GM18873 (cell line): ENCODE data around the gene RETSAT.
A peak's percentile ranks its signal among the peaks of the same experiment; 100 is the strongest.
"Not testable (repeated sequence)": the region's sequence is repeated elsewhere in the genome, so short reads cannot be mapped to it uniquely, and the experiment has no call there.

ENCODE experiments used
- ATAC-seq: cut with Tn5 transposase; IDR thresholded peaks from one replicate; pipeline ENCODE4 v1.9.1; 2021; ENCODE audit warnings: mild to moderate bottlenecking, moderate library complexity, moderate number of reproducible peaks; ENCODE audit not compliant: unreplicated experiment, low FRiP score

Gene RETSAT

GRCh38 chr2:85383151-85383550 lies 28.8 kb upstream of the RETSAT start:
- ATAC-seq: not testable (repeated sequence)

GRCh38 chr2:85380048-85380447 lies 25.7 kb upstream of the RETSAT start:
- ATAC-seq: no peak

GRCh38 chr2:85378257-85378656 lies 23.9 kb upstream of the RETSAT start:
- no peak for ATAC-seq

- ATAC-seq: no peak
Measured at GRCh38 chr2:85377083-85377482, 22.8 kb upstream of the RETSAT start.

GRCh38 chr2:85376291-85377065 lies 22.1 kb upstream of the RETSAT start:
- no peak for ATAC-seq

- ATAC-seq: no peak
Measured at GRCh38 chr2:85371045-85371444, 16.7 kb upstream of the RETSAT start.

GRCh38 chr2:85369500-85369899 lies 15.2 kb upstream of the RETSAT start:
- ATAC-seq: no peak

- no peak for ATAC-seq
Measured at GRCh38 chr2:85368921-85369320, 14.6 kb upstream of the RETSAT start.

- no peak for ATAC-seq
Measured at GRCh38 chr2:85367180-85367579, 12.9 kb upstream of the RETSAT start.

GRCh38 chr2:85362653-85363387 lies 8.5 kb upstream of the RETSAT start:
- ATAC-seq: not testable (repeated sequence)

GRCh38 chr2:85357736-85358135 lies 3.4 kb upstream of the RETSAT start:
- no peak for ATAC-seq

- ATAC-seq: no peak
Measured at GRCh38 chr2:85356186-85356585, 1.9 kb upstream of the RETSAT start.

GRCh38 chr2:85355521-85355920 lies 1.2 kb upstream of the RETSAT start:
- ATAC-seq: no peak

GRCh38 chr2:85355073-85355410 lies 714 bp upstream of the RETSAT start:
- peak; percentile 2 for ATAC-seq

GRCh38 chr2:85353876-85354285 lies 447 bp downstream of the RETSAT start:
- ATAC-seq: no peak

GRCh38 chr2:85347599-85347998 lies 6.7 kb downstream of the RETSAT start:
- no peak for ATAC-seq

- ATAC-seq: no peak
Measured at GRCh38 chr2:85344356-85344954, 9.9 kb downstream of the RETSAT start.

GRCh38 chr2:85343207-85343895 lies 11.0 kb downstream of the RETSAT start:
- ATAC-seq: not testable (repeated sequence)

GRCh38 chr2:85342156-85342555 lies 12.2 kb downstream of the RETSAT start:
- no peak for ATAC-seq

GRCh38 chr2:85341269-85342029 lies 12.9 kb downstream of the RETSAT start:
- ATAC-seq: no peak
